Osteocyte (in vitro differentiated cells): ENCODE results near the gene CTNNB1. TPM values are rescaled to one million over a fixed set of nuclear protein-coding genes. Genes with fewer than 3 reads are reported as not detected.

ENCODE experiments used
- DNase-seq: peaks from one replicate; pipeline ENCODE4 v3.0.0; 2021; ENCODE audit warnings: mixed read lengths; ENCODE audit not compliant: unreplicated experiment; ENCODE audit errors: extremely low spot score
- H3K27ac Mint-ChIP-seq: one replicate; pipeline ENCODE4 v1.8.0; 2021; ENCODE audit warnings: mild to moderate bottlenecking, mixed read lengths; ENCODE audit not compliant: unreplicated experiment
- H3K27me3 Mint-ChIP-seq: one replicate; pipeline ENCODE4 v1.8.0; 2021; ENCODE audit warnings: mixed read lengths; ENCODE audit not compliant: unreplicated experiment
- H3K36me3 Mint-ChIP-seq: one replicate; pipeline ENCODE4 v1.8.0; 2021; ENCODE audit warnings: mixed read lengths; ENCODE audit not compliant: unreplicated experiment
- H3K4me1 Mint-ChIP-seq: one replicate; pipeline ENCODE4 v1.8.0; 2021; ENCODE audit warnings: mixed read lengths; ENCODE audit not compliant: unreplicated experiment
- H3K4me3 Mint-ChIP-seq: one replicate; pipeline ENCODE4 v1.8.0; 2021; ENCODE audit warnings: mild to moderate bottlenecking, moderate library complexity, mixed read lengths; ENCODE audit not compliant: unreplicated experiment
- H3K9me3 Mint-ChIP-seq: one replicate; pipeline ENCODE4 v1.8.0; 2021; ENCODE audit warnings: mixed read lengths; ENCODE audit not compliant: unreplicated experiment
- total RNA-seq: library from RNA; stranded (reverse); gene quantifications from 2 replicates; pipeline ENCODE4 v1.2.1, GENCODE V29; 2021
- TF ChIP-seq, protein P1 (sequence below): fragments of 200-600 bp; sonication (generic); IDR thresholded peaks from 2 replicates; pipeline ENCODE4 v1.5.0; 2021; ENCODE audit warnings: antibody characterized with exemption, mild to moderate bottlenecking, moderate library complexity

The CTNNB1 gene
- total RNA-seq, 1 donor from 2014 or later = 339 TPM

DNA sequence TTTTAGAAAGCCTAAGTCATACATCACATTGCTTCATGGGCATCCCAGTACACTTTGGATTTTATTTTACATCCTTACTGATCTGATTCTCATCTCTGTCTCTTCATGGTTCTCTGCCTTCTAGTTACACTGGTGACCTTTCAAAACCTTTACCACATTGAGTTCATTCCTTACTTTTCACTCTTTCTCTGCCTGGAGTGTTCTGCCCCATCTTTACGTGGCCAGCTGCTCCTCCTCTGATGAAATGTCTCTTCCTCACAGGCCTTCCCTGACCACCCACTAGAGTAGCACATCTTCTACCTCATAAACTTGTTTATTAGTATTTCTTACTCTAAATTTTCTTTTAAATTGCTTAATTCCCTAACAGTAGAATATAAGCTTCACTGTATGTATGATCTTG lies 17.7 kb downstream of the CTNNB1 start:
- Mint-ChIP-seq H3K27me3 (no peaks in the 10 kb centered on the region), H3K36me3 (peaks cover under 1% of the 10 kb centered on the region), H3K9me3 (no peaks in the 10 kb centered on the region), H3K4me1 (peaks cover 68% of the 10 kb centered on the region), H3K27ac (peak overlapping the region; percentile 42), H3K4me3 (no peak overlapping the region)
- TF ChIP-seq, protein P1, sequence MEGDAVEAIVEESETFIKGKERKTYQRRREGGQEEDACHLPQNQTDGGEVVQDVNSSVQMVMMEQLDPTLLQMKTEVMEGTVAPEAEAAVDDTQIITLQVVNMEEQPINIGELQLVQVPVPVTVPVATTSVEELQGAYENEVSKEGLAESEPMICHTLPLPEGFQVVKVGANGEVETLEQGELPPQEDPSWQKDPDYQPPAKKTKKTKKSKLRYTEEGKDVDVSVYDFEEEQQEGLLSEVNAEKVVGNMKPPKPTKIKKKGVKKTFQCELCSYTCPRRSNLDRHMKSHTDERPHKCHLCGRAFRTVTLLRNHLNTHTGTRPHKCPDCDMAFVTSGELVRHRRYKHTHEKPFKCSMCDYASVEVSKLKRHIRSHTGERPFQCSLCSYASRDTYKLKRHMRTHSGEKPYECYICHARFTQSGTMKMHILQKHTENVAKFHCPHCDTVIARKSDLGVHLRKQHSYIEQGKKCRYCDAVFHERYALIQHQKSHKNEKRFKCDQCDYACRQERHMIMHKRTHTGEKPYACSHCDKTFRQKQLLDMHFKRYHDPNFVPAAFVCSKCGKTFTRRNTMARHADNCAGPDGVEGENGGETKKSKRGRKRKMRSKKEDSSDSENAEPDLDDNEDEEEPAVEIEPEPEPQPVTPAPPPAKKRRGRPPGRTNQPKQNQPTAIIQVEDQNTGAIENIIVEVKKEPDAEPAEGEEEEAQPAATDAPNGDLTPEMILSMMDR = no peak
- DNase-seq = no peak

DNA sequence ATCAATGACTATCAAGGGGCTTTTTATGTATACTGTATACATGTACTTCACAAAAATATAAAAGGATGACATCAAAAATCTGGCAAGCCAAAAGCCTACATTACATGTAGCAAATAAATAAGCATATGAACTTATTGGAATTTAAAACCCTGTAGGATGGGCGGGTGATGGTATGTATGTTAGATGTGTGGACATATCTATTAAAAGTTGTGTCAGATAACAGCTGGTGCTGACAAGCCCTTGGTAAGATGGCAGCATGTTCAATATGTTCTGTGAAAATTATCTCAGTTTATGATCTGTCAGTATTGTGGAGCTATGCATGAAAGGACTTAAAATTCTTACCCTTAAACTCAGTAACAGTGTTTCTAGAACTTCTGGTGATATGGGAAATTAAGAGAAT lies 20.1 kb downstream of the CTNNB1 start:
- no peaks in the 10 kb centered on the region for H3K27me3 Mint-ChIP-seq
- peaks cover 1% of the 10 kb centered on the region for H3K36me3 Mint-ChIP-seq
- DNase-seq = no peak
- H3K4me3 Mint-ChIP-seq = no peak overlapping the region
- peaks cover 72% of the 10 kb centered on the region for H3K4me1 Mint-ChIP-seq
- no peaks in the 10 kb centered on the region for H3K9me3 Mint-ChIP-seq
- H3K27ac Mint-ChIP-seq = no peak overlapping the region
- TF ChIP-seq, protein P1 = no peak

DNA sequence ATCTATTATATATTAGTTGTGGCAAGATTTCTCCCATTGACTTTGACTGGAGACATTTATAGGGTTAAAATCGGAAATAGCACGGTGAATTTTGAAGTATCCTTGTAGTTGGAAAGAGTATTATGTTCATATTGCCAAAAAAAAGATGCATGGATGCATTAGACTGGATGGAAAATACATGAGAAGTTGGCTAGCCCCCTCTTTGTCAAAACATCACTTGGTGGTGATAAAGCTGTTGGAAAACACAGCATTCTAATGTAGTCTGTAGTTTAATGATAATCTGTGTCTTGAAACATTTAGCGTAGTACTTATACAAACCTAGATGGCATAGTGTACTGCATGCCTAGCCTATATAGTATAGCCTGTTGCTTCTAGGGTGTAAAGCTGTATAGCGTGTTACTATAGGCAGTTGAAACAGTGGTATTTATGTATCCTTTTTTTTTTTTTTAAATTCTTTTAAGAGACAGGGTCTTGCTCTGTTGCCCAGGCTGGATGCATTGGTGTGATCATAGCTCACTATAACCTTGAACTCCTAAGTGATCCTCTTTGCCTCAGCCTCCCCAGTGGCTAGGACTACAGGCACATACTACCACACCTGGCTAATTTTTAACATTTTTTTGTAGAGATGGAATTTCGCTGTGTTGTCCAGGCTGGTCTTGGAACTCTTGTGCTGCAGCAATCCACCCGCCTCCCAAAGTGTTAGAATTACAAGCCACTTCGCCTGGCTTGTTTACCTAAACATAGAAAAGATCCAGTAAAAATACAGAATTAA lies 21.8 kb downstream of the CTNNB1 start:
- DNase-seq = no peak
- Mint-ChIP-seq H3K4me3 (no peak overlapping the region), H3K27ac (no peak overlapping the region), H3K9me3 (no peaks in the 10 kb centered on the region), H3K36me3 (peaks cover 11% of the 10 kb centered on the region), H3K4me1 (peaks cover 65% of the 10 kb centered on the region), H3K27me3 (no peaks in the 10 kb centered on the region)
- TF ChIP-seq, protein P1 = no peak

GRCh38 chr3:41222012-41222411 lies 22.7 kb downstream of the CTNNB1 start:
- peaks cover 20% of the 10 kb centered on the region for H3K36me3 Mint-ChIP-seq
- TF ChIP-seq, protein P1 = no peak
- H3K4me3 Mint-ChIP-seq = no peak overlapping the region
- H3K4me1 Mint-ChIP-seq = peaks cover 59% of the 10 kb centered on the region
- no peaks in the 10 kb centered on the region for H3K9me3 Mint-ChIP-seq
- no peak for DNase-seq
- peak overlapping the region; percentile 5 for H3K27ac Mint-ChIP-seq
- H3K27me3 Mint-ChIP-seq = no peaks in the 10 kb centered on the region

DNA sequence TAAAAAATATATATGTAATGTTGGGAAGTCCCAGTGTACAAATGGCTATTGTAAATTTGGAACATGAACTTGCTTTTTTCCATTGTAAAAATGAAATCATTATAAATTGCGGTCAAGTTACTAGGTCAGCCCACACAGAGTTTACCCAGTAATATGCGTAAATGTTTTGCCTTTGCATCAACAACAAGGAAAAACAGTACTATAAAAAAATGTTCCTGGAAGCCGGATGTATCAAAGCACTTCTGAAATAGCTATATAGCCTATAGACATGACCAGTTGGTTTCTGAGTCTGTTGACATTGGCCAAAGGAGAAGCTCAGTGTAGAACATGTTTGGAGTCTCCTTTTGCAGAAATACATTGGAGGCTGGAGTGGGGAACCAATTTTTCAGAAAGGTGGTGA lies 23.2 kb downstream of the CTNNB1 start:
- H3K27ac Mint-ChIP-seq = no peak overlapping the region
- no peak overlapping the region for H3K4me3 Mint-ChIP-seq
- no peak for DNase-seq
- no peaks in the 10 kb centered on the region for H3K27me3 Mint-ChIP-seq
- TF ChIP-seq, protein P1 = no peak
- H3K4me1 Mint-ChIP-seq = peaks cover 55% of the 10 kb centered on the region
- peaks cover 24% of the 10 kb centered on the region for H3K36me3 Mint-ChIP-seq
- no peaks in the 10 kb centered on the region for H3K9me3 Mint-ChIP-seq
